Retinal pigment epithelial cell (primary cell): ENCODE results near the gene ROR2.

Source experiments
- DNase-seq: peaks from one replicate; pipeline ENCODE4 v3.0.0-alpha.2; 2010; ENCODE audit warnings: low read depth
- H3K4me3 ChIP-seq: 2 replicates; pipeline ENCODE4 v1.5.1; 2011; ENCODE audit warnings: mild to moderate bottlenecking, low read length, control low read depth, moderate library complexity
- TF ChIP-seq, protein P1 (sequence below): conservative IDR thresholded peaks from 2 replicates; pipeline ENCODE4 v1.5.1; 2011; ENCODE audit warnings: low read depth, low read length, control low read depth, inconsistent platforms

ROR2 gene

DNA sequence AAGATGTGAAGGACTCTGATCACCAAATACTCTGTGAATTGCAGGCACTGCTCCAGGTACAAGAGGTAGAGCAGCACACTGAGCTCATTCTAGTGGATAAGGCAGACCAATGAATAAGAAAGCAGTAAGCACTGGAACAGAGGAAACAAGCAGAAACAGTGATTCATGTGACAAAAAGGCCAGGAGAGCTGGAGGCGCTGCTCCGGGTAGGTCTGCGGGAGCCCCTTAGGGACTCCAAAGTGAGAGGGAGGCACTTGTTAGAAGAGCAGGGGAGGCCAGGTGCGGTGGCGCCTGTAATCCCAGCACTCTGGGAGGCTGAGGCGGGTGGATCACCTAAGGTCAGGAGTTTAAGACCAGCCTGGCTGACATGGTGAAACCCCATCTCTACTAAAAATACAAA is 294.8 kb downstream of the ROR2 start:
- TF ChIP-seq, protein P1, sequence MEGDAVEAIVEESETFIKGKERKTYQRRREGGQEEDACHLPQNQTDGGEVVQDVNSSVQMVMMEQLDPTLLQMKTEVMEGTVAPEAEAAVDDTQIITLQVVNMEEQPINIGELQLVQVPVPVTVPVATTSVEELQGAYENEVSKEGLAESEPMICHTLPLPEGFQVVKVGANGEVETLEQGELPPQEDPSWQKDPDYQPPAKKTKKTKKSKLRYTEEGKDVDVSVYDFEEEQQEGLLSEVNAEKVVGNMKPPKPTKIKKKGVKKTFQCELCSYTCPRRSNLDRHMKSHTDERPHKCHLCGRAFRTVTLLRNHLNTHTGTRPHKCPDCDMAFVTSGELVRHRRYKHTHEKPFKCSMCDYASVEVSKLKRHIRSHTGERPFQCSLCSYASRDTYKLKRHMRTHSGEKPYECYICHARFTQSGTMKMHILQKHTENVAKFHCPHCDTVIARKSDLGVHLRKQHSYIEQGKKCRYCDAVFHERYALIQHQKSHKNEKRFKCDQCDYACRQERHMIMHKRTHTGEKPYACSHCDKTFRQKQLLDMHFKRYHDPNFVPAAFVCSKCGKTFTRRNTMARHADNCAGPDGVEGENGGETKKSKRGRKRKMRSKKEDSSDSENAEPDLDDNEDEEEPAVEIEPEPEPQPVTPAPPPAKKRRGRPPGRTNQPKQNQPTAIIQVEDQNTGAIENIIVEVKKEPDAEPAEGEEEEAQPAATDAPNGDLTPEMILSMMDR, result no peak
- DNase-seq, result no peak
- no peak overlapping the region for H3K4me3 ChIP-seq

DNA sequence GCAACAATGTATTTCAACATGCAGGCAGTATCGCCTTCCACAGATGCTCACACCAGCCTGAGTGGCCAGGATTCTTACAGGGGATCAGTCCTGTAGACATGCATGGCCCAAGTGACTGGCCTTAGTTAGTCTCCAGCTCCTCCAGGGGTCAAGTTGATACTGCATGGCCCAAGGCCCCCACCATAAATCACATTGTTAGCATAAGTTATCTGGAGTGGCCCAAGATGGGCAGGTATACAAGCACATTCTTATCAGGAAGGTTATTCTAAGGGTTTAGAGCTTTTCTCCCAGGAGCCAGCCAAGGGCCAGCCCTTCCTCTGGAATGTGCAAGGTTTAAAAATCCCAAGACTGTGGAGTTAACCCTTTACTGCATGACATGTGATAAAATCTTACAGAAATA is 295.5 kb downstream of the ROR2 start:
- no peak overlapping the region for H3K4me3 ChIP-seq
- DNase-seq, result no peak
- TF ChIP-seq, protein P1, result no peak

DNA sequence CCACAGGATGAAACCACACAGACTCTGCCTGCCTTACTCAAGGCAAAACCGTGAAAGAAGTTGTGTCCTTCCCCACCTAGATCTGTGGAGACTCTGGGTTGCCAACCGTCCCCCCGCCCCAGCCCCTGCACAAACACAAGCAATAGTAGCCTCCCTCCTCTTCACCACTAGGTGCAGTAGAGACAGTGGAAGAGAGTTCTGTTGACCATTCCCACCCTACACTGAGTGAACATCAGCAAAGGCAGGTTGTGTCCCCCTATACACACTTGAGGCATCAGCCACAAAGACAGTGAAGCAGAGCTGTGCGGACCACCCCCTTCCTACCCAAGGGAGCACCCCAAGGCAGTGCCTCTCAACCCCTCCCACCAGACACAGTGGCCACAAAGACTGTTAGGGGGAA is 302.7 kb downstream of the ROR2 start:
- no peak for DNase-seq
- TF ChIP-seq, protein P1, result no peak
- no peak overlapping the region for H3K4me3 ChIP-seq

DNA sequence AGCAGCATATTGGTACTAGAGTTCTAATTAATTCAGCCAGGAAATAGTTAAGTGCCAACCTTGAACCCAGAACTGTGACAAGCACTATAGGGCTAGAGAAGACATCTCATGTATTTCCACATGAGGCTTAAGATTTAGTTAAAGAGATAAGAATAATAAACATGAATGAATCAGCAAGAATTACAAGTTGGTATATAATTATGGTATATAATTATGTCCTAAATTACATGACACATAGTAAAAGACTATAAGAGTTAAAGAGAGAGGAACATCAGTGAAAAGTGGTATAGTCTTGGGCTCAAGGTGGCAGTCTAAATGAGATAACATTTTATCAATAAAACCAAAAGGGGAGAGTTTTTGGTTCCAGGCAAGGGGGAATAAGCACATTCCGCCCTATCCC is 303.3 kb downstream of the ROR2 start:
- no peak overlapping the region for H3K4me3 ChIP-seq
- TF ChIP-seq, protein P1, result no peak
- DNase-seq, result no peak

DNA sequence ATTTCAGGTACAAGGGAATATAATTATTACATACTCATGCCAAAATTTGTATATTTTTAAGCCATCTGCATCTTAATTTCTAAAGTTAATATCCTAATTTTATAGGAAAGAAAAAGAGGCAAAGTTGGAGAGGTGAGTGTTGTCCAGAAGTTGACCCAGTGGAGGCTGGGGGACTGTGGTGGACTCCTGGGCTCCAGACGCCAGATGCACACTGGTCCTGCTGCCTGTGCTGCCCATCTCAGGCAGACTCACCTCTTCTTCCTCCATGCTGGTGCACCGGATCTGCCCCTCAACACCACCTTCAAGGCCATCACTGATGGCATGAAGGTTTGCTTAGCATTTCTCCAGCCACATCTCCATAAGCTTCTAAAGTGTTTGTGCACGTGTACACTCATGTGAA is 305.6 kb downstream of the ROR2 start:
- no peak for DNase-seq
- no peak overlapping the region for H3K4me3 ChIP-seq
- TF ChIP-seq, protein P1, result no peak

DNA sequence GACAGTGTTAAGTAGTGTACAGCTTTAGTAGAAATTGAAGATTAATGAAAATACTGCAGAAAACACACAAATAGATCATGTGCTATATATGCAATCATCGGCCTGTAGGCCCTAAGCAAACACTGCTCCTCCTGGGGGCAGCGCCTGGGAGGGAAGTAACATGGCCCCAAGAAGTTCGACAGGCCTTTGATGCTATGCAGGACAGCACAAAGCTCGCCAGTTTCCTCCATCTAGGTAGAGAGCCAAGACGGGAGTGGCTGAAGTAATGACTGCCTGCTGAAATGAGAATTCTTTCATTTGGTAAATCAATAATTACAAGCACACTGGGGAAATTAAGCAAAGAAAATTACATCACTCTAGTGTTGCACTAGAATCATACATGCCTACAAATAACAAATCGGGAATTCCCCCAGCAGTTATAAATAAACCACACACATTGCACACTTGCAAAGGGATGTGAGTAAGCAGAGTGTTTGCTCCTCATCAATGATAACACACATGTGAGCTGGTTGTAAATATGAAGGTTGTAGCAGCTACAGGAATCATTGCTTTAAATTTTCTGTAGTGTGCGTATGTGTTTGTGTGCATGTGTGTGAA is 306.4 kb downstream of the ROR2 start:
- no peak for DNase-seq
- H3K4me3 ChIP-seq, result no peak overlapping the region
- TF ChIP-seq, protein P1, result no peak

DNA sequence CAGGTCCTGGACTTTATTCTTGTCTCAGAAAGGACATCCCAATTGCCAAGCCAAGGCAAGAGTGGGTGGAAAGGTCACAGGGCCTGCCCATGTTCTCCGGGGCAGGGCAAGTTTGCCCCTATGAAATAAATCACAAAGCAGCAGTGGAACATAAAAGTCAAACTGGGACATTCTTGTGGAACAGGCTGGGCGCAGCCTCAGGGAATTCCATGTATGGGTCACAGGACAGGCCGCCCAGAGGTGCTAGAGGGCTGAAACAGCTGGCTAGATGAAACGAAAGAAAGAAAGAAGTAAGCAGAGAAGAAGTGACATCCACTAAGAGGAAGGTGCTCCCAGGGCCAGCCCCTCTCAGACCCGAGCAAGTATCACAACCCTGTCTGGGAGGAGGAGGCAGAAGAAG is 307.3 kb downstream of the ROR2 start:
- H3K4me3 ChIP-seq, result no peak overlapping the region
- TF ChIP-seq, protein P1, result no peak
- no peak for DNase-seq
